Activated T-helper 1 cell treated with Interleukin-2 at 50 U/mL for 16 hours (primary cell): ENCODE data around the gene NFASC.

Experiments
- DNase-seq: peaks from one replicate; pipeline ENCODE4 v3.0.0-alpha.2; 2020; ENCODE audit warnings: low read depth

Gene NFASC

DNA sequence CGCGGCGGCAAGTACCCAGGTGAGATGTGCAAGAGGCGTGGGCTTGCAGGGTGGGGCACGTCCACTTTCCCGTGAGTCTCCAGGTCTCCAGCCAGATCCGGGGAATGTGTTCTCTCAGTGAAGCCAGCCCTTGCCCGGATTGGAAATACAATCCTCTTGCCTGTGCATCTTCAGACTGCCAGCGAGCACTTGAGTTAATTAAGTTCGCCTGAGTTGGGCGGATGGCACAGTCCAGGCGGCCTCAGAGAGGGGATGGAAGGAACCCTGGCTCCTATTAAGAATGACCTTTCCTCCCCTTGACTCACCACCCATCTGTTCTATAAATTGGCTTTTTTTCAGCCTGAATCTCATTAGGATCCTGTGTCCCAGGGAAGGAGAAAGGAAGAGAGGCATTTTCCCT, 139.0 kb downstream of the NFASC start:
- DNase-seq, result no peak

DNA sequence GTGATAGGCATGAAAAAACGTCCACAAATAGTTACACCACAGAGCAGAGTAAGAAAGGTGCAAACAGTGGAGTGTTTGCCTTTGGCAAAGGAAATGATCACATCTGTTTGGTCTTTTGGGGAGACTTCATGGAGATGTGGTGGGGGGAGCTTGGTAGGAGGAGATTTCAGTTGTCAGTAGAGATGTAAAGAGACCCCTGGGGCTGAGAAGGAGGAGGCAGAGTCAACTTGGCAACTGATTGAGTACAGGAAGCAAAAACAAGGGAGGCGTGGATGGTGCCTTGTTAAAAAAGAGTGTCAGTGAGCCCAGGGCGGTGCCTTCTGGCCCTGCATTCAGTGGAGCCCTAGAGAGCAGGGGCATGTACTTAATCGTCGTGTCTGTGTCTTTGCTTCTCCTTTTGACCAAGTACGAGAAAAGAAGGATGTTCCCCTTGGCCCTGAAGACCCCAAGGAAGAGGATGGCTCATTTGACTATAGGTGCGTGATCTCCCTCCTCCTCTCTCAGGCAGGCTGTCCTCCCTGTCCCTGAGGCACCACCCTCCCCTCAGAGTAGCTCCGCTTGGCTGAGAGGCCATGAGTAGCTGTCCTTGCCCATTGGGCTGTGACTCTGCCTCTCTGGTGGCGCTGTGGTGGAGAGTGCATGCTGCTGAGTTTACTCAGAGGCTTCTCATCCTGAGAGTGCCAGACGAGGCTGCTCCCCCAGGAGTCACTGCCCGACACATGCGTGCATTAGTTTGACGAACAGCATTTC, 141.9 kb downstream of the NFASC start:
- no peak for DNase-seq

DNA sequence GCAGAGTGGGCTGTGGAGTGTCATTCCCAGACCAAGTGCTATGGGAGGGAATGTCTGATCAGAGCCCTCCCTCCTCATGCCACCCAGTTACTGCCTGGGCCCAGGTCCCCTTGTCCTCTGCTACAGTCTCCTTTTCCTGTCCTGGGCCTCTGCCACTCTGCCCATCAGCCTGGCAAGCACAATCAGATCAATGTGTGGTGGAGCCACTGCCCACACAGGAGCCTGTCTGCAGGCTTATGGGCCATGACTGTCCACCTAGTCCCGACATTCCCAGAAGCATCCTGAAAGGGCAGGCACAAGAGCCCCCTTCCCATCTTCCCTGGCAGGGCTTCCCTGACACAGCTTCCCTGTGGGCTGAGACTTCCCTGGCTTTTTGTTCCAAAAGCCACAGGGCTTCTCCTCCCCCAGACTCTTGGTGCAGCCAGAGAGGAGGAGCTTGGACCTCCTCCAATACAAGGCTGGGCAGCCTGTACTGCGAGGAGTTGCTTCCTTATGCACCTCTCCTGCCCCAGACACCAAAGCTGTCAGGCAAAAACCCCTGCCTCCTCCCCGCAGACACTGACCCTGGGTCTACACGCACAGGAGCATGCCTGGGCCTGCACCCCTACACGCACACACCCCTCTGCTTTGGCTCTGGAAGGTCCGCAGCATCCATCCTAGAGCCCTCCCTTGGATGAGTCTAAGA, 143.2 kb downstream of the NFASC start:
- no peak for DNase-seq

DNA sequence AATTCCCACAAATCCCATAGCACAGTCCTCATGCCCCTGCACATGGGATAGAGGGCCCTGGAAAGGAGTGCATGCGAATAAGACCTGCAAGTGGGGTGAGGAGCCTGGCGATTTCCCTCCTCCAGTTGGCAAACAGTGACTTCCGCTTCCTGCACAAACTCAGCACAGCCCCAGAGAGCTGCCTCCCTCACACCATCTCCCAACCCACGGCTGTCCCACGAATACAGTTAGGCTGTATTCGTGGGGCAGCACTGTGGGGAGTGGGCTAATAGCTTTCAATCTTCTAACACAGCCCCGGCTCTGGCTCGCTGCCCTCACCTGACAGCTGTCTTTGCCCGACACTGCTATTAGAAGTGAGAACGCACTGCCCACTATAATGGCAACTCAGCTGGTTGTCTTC, 144.1 kb downstream of the NFASC start:
- DNase-seq, result no peak

DNA sequence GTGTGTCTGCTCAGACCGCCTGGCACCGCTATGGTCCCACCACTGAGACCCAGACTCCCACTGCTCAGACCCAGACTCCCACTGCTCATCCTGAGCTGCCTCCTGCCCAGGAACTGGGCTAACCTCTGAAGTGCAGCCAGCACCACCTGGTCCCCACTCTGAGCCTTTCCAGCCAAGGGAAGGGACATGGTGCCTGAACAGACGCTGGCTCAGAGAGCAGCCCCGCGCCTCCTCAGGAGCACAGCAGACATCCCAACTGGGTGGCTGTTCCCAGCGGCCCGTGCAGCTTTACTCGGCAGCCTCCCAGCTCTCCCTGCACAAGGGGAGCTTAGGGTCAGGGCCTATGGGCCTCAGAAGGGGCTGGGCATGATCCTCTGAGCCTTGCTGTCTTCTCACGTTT, 144.6 kb downstream of the NFASC start:
- DNase-seq, result no peak

DNA sequence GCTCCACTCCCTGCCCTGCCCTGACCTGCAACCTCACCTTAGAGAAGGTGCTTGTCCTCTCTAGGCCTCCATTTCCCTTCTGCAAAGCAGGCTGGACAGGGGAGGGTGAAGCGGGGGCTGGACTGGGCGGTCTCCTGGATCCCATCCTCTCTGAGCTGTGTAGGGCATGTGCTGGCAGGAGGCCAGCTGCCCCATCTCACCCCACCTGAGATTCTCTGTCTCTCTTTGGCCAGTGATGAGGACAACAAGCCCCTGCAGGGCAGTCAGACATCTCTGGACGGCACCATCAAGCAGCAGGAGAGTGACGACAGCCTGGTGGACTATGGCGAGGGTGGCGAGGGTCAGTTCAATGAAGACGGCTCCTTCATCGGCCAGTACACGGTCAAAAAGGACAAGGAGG, 145.4 kb downstream of the NFASC start:
- no peak for DNase-seq

DNA sequence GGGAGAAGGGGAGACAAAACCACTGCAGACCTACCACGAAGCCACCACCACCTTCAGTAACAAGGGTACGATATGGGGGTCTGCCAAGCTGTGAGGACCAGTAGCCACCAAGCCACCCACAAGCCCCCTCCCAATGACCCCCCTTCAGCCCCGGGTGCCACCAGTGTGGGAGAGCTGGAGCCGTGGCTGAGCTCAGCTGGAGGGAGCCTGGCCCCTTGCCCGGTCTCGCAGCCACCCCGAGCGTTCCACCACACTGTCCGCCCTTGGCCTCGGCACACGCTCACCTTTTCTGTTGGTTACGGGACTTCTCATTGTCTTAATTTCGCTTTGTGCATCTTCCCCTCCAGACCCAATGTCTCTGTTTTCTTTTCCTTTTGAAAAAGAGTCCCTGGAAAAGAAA, 145.9 kb downstream of the NFASC start:
- no peak for DNase-seq

DNA sequence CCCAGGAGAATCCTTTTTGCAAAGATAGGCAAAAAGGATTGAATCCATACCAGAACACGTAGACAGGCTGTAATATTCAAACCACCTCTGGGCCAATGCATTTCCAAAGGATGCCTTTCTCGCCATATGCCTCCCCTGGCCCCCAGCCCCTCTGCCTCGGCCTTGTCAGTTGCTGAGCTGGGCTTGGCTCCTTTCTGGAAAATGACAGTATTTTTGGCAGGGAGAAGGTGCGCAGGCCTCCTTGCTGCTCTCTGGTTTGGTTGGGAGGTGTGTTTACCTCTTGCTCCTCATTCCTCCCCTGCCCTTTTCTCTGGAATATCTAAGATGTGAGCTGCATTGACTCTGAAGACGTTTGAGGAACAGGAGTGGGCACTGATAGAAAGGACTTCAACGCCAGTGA, 146.3 kb downstream of the NFASC start:
- no peak for DNase-seq

DNA sequence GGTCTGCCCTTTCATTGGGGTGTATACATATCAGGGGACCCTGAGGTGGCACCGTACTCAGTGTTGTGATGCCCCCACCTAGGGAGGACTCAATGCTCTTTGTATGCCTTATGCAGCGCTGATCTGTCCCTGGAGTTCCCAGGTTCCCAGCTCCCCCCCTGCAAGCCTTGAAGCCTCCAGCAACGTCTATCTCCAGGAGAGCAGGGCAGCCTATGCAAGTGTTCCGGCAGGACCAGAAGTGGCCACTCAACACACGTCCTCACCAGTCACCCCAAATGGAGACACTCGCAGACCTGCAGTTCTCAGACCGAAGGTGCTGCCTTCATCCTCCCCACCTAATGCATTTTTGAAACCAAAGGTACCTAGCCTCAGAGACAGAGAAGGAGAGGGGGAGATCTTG, 147.1 kb downstream of the NFASC start:
- no peak for DNase-seq

DNA sequence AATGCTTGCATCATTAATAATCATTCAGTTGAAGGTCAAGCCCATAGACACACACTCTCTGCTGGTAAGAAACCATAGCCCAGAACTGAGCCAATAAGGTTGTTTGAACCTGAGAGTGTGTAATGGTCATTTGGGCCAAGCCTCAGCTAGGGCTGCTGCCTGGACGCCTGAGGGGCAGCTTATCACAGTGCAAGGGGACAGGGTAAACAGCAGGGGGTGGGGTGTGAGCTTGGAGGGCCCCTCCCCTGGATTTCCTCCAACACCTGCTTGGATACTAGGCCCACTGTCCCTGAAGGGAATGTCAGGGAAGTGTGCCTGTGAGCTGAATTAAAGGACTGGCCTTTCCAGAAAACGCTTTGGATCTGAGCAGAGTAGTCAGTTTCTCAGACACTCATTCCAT, 147.7 kb downstream of the NFASC start:
- DNase-seq, result no peak

DNA sequence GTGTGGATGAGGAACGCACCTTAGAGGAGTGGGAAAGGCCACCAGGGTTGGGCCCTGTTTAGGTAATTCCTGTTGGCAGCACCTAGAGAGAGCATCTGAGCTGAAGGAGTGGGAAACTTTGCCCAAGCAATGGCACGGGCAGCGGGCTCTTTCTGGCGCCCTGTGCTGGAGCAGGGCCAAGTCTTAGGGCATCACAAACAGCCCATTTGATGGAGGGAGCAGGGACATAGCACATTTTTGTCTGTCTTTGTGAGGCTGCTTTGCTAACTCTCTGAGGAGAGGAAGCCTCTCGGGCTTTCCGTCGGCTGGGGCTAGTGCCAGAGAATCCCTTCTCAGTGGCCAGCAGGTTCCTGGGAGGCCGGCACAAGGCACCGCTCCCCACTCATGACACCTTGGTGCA, 149.8 kb downstream of the NFASC start:
- no peak for DNase-seq

DNA sequence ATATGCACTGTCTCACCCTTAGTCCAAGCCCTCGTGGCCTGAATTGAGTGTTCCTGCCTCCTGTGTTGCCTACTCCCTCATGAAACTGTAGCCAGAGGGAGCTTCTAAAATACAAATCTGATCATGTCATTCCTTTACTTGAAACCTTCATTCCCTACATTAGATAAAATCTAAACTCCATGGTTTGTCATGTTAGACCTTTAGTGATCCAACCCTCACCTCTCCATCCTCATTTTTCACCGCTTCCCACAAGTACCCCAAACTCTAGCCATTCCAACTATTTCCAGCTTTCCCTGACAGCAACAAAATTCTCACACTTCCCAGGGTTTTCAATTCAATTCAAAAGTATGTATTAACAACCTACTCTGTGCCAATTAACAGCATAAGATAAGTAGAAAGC, 154.0 kb downstream of the NFASC start:
- no peak for DNase-seq

DNA sequence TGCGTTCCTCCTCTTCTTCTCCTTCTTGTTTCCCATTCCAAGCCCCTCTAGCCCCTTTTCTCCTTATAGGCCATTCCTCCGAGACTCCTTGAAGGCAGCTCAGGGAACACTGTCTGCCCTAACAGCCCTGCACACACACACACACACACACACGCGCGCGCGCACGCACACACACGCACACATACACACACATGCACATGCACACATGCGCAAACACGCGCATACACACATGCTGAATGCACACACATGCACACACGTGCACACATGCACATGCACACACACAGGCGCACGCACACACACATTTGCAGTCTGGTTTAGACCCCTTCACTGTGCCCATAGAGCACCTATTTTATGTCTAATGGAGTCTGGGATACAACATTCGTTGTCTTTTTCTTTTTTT, 154.6 kb downstream of the NFASC start:
- DNase-seq, result no peak

DNA sequence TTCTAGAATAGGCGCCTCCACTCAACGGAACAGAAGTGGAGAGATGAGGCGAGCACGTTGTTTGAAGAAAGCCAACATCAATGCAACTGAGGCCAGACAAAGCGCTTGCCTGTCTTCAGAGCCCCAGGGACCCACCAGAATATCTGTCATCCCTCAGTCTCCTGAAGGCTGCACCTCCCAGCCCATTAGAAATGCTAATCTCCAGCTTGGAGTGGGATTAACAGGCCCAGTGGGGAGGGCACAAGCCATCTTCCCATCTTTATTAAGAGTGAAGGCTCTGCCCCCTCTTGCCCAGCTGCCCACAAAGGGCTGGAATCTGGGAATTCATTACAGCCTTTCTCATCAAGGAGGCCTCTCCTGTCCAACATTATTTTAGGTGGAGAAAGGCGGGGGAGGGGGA, 155.5 kb downstream of the NFASC start:
- no peak for DNase-seq

DNA sequence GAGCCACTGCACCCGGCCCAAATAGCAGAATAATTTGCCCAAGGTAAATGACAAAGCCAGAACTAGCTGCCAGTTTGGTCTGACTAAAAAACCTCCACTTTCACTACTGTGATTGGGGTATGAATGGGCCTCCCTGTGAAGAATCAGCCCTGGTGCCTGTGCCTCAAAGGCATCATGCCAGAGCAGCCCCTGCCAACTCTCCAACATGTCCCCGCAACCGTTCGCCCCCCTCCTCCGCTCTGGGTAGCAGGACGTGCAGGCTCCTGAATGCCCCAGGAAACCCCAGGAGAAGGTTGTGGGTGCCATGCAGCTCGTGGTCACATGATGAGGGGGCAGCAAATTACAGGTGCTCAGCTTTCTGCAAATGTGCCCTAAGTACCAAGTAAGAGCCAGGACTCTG, 157.7 kb downstream of the NFASC start:
- DNase-seq, result no peak

DNA sequence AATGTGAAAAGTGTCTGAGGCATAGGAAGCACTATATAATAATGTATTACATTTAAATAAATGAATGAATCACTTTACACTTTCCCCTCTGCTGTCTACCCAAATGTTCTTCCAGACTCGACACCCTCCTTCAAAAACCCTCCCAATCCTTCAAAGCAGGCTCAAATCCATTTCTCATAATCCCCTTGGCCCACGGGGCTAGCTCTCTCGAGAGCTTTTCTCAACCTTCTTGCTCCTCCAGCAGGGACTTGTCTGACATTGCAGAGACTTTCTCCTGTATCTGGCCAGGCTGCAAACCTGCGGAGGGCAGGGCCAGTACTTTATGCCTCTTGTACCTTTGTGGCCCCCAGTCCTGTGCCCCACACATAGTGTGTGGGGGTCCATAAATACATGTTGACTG, 158.3 kb downstream of the NFASC start:
- no peak for DNase-seq

DNA sequence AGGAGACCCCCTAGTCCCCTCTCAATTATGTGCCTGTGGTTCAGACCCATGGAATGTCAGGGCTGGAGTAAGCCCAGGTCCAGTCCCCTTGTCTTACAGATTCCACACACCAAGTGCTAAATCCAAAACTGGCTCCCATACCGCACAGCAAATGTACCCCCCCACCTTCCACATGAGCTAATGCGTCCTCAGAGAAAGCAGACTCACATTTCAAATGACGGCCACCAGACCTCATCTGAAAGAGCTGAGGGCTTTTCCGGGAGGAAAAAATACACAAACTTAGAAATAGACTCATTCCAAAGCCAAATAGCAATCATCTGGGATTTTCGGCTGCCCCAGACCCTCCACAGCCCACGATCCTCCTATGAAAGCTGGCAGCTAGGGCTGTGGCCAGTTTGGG, 159.6 kb downstream of the NFASC start:
- no peak for DNase-seq

DNA sequence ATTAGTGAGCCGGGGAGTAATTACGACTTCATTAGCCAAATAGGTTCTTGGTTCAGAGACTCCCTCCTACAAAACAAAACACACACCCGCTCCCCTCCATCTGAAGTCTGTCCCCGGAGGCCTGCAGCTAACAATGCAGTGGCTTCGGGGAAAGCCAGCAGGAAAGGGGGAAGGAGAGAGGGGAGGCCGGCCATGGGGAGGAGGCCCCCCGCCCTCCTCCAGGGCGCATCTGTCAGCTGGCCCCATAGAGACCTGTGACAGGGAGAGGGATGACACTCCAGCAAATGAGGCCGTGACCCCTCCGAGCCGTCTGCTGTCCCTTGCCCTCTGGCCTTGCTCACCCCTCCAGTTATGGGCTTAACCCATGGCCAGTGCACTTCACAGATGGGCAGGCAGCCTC, 160.2 kb downstream of the NFASC start:
- no peak for DNase-seq

DNA sequence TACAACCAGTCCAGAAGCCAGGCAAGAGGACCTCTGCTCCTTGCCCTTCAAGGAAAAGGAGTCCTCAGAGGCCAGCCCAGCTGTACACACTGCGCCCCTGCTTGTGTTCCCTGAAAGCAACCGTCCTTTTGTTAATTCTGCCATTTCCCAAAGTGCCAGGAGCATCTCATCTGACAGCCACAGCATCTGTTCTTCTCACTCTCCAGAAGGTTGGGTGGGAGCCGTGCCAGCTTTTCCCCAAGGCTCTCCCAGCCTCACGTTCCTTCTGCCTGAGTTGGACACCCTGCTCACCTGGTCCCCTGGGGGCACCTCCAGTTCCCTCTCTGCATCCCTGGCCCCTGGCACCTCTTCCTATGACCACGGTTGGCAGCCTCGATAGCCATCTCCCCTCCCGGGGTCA, 161.8 kb downstream of the NFASC start:
- no peak for DNase-seq

DNA sequence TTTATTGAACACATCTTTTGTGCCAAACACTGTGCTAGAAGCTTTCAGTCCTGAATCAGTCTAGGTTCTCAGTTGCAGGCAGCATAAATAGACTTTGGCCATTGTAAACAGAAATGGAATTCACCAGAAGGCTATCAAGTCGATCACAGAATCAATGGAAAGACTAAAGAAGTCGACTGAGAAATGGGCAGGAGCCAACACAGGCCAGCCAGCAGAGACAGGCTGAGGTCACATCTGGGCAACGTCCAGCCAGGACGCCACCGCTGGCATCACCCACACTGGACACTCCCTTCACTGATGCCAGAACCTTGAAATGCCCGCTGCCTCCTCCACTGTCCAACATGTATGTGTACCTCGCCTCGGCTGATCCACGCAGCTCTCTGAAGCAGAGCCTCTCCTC, 166.9 kb downstream of the NFASC start:
- DNase-seq, result no peak

DNA sequence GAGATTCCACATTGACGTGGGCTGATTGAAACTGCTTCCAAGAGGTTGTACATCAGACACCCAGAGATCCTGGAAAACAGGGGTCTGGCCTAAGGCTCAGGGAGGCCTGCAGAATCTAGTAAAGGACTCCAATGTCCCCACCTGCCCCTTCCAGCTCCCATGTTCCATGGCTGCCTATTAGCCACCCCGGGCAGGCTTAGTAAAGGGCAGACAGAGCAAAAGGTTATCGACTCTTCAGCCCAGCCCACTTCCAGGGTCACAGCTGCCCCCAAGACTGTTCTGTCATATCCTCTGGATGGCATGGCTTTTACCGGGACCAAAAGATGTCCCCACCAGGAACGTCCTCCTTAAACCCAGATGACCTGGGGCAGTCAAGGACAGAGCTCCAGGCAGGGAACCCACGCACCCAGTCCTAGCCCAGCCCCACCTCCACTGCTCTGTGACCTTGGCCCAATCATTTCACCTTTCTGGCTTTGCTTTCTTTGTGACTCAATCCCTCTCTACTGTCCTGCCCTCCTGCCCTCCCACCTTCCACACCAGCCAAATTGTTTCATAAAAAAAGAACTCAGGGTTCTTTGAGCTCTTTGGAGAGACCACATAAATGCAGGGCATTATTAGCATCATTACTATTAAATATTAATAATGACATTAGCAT, 167.6 kb downstream of the NFASC start:
- no peak for DNase-seq

DNA sequence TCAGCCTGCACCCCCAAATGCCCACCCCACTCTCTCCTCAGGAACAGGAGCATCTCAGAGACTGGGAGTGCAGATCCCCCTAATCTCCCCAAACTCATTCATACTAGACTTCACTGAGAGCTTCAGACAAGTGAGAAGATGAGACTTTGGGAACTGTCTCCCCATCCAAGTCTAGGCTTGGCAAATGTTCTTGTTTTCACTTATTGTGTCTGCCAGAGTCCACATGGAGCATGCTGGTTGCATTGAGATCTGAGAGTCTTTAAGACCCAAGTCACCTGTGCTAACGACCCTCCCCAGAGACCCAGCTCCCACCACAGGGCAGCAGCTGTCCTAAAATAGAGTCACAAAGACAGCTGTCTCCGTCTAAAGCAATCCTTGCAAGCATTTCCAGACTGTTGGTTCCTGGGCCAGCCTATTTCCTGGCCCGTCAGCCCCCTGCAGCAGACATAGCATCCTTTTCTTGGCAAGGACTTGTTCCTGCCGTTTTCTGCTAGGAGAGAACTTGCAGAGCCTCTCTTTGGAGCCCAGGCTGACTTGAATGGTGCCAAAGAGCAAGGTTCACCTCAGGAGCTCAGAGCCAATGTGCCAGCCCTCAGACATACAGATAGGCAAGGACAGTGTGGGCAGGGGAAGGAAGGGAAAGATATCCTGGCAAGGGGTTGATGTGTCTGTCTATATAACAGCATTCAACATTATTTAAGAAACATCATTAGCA, 170.5 kb downstream of the NFASC start:
- DNase-seq, result no peak
